ENCODE measurements around the gene CCR5AS.

Gene CCR5AS

GRCh38 chr3:46349484-46350261, 57.2 kb downstream of the CCR5AS start:
- WGBS, 2 experiments (ENCODE audit: low coverage in 1 of 2, low lambda C conversion rate in 2 of 2, missing lambda C conversion rate in 2 of 2) = 29 to 33% methylated on average over 2 of the region's 2 CpGs
- no peak for DNase-seq
- H3K4me1 ChIP-seq (ENCODE audit: insufficient read depth) = no peaks in the 10 kb centered on the region
- H3K4me3 ChIP-seq = no peak overlapping the region
- in situ Hi-C loops (cut with MboI) = loop anchor here (25.0 kb wide), 2 partner anchors 412 to 587 kb away; partner anchors contain the start of gene CXCR6
- H3K9me2 ChIP-seq (ENCODE audit: insufficient read depth) = no peaks in the 10 kb centered on the region
- H3K9me3 ChIP-seq (ENCODE audit: low read depth) = no peaks in the 10 kb centered on the region
- H3F3A ChIP-seq (ENCODE audit: insufficient read depth) = no peaks in the 10 kb centered on the region
- peaks cover 39% of the 10 kb centered on the region for H3K27me3 ChIP-seq (replicated peaks; ENCODE audit: insufficient read depth)
- H4K20me1 ChIP-seq (ENCODE audit: insufficient read depth) = no peaks in the 10 kb centered on the region
- no peak overlapping the region for H3K27ac ChIP-seq
- H3K4me2 ChIP-seq (ENCODE audit: unreplicated experiment) = no peak overlapping the region
- no peaks in the 10 kb centered on the region for H3K36me3 ChIP-seq (ENCODE audit: low read depth)
- H2AFZ ChIP-seq = no peak overlapping the region
- TF ChIP-seq EZH2phosphoT487 (IDR thresholded peaks at IDR 0.05; ENCODE audit: insufficient read depth, low read depth) = no peak
- no peak for TF ChIP-seq EZH2 (IDR thresholded peaks at IDR 0.05; ENCODE audit: insufficient read depth, poor library complexity, severe bottlenecking)
- no peaks in the 10 kb centered on the region for H3K79me2 ChIP-seq (ENCODE audit: insufficient read depth)
- H3K9ac ChIP-seq = no peak overlapping the region

DNA sequence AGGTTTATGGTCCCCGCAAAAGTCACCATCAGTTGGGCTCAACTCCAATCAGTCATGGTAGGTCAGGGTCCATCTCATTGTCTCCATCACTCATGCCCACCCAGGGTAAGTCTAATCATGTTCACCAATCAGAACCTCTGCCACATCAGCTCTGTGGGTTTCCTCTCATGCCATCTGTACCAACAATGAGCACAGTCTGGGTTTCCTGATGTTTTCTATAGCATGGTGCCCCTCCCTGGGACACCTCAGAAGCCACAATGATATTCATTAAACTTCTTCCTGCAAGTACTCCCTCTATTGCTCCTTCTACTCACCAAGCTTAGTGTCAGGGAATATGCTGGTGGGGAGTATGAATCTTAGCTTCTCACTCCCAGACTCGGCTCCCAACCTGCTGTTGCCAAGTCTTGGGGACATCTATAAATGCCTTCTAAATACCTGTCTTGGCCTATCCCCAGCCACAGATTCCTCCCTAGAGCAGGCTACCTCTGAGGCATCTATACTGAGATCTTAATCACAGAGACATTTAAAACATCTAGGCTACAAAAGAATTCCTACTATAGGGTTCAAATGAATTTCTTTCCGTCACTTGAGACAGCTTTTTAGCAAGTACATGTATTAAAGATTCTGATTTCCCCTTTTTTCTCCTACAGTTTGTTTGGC, 57.9 kb downstream of the CCR5AS start:
- H3K9me3 ChIP-seq (ENCODE audit: low read depth) = no peaks in the 10 kb centered on the region
- no peak for DNase-seq
- no peak overlapping the region for H3K9ac ChIP-seq
- peaks cover 32% of the 10 kb centered on the region for H3K27me3 ChIP-seq (replicated peaks; ENCODE audit: insufficient read depth)
- H2AFZ ChIP-seq = no peak overlapping the region
- 46 to 47% methylated on average over 3 of the region's 3 CpGs for WGBS, 2 experiments (ENCODE audit: low coverage in 1 of 2, low lambda C conversion rate in 2 of 2, missing lambda C conversion rate in 2 of 2)
- H3K9me2 ChIP-seq (ENCODE audit: insufficient read depth) = no peaks in the 10 kb centered on the region
- H3K4me1 ChIP-seq (ENCODE audit: insufficient read depth) = no peaks in the 10 kb centered on the region
- no peaks in the 10 kb centered on the region for H3K79me2 ChIP-seq (ENCODE audit: insufficient read depth)
- no peak overlapping the region for H3K4me2 ChIP-seq (ENCODE audit: unreplicated experiment)
- no peak overlapping the region for H3K4me3 ChIP-seq
- no peaks in the 10 kb centered on the region for H3F3A ChIP-seq (ENCODE audit: insufficient read depth)
- in situ Hi-C loops (cut with MboI) = no loop called here
- H4K20me1 ChIP-seq (ENCODE audit: insufficient read depth) = no peaks in the 10 kb centered on the region
- H3K27ac ChIP-seq = no peak overlapping the region
- no peaks in the 10 kb centered on the region for H3K36me3 ChIP-seq (ENCODE audit: low read depth)
- TF ChIP-seq EZH2phosphoT487 (IDR thresholded peaks at IDR 0.05; ENCODE audit: insufficient read depth, low read depth) (no peak), EZH2 (IDR thresholded peaks at IDR 0.05; ENCODE audit: insufficient read depth, poor library complexity, severe bottlenecking) (no peak)

- no peak for DNase-seq
- Histone ChIP-seq H3K9me2 (ENCODE audit: insufficient read depth) (no peaks in the 10 kb centered on the region), H3K9me3 (ENCODE audit: low read depth) (no peaks in the 10 kb centered on the region), H3K79me2 (ENCODE audit: insufficient read depth) (no peaks in the 10 kb centered on the region), H3F3A (ENCODE audit: insufficient read depth) (no peaks in the 10 kb centered on the region), H3K36me3 (ENCODE audit: low read depth) (no peaks in the 10 kb centered on the region), H3K4me3 (no peak overlapping the region), H2AFZ (no peak overlapping the region), H3K4me1 (ENCODE audit: insufficient read depth) (no peaks in the 10 kb centered on the region), H3K27ac (no peak overlapping the region), H3K4me2 (ENCODE audit: unreplicated experiment) (no peak overlapping the region), H4K20me1 (ENCODE audit: insufficient read depth) (no peaks in the 10 kb centered on the region), H3K27me3 (replicated peaks; ENCODE audit: insufficient read depth) (peaks cover 8% of the 10 kb centered on the region; the same call in 1 of the 2 replicates), H3K9ac (no peak overlapping the region)
- 21 to 23% methylated on average over 4 of the region's 4 CpGs for WGBS, 2 experiments (ENCODE audit: low coverage in 1 of 2, low lambda C conversion rate in 2 of 2, missing lambda C conversion rate in 2 of 2)
- no peak for TF ChIP-seq EZH2phosphoT487 (IDR thresholded peaks at IDR 0.05; ENCODE audit: insufficient read depth, low read depth)
- TF ChIP-seq EZH2 (IDR thresholded peaks at IDR 0.05; ENCODE audit: insufficient read depth, poor library complexity, severe bottlenecking) = no peak
- in situ Hi-C loops (cut with MboI) = no loop called here
Measured at GRCh38 chr3:46344476-46344875, 62.4 kb downstream of the CCR5AS start.

GRCh38 chr3:46338840-46339239, 68.0 kb downstream of the CCR5AS start:
- in situ Hi-C loops (cut with MboI) = no loop called here
- H3K4me2 ChIP-seq (ENCODE audit: unreplicated experiment) = no peak overlapping the region
- no peaks in the 10 kb centered on the region for H3K9me3 ChIP-seq (ENCODE audit: low read depth)
- H2AFZ ChIP-seq = no peak overlapping the region
- no peaks in the 10 kb centered on the region for H3K4me1 ChIP-seq (ENCODE audit: insufficient read depth)
- H3K4me3 ChIP-seq = no peak overlapping the region
- H3K36me3 ChIP-seq (ENCODE audit: low read depth) = no peaks in the 10 kb centered on the region
- H3K9me2 ChIP-seq (ENCODE audit: insufficient read depth) = no peaks in the 10 kb centered on the region
- no peak overlapping the region for H3K27ac ChIP-seq
- peaks cover 21% of the 10 kb centered on the region; the same call in 1 of the 2 replicates for H3K27me3 ChIP-seq (replicated peaks; ENCODE audit: insufficient read depth)
- no peak for TF ChIP-seq EZH2 (IDR thresholded peaks at IDR 0.05; ENCODE audit: insufficient read depth, poor library complexity, severe bottlenecking)
- no peak for TF ChIP-seq EZH2phosphoT487 (IDR thresholded peaks at IDR 0.05; ENCODE audit: insufficient read depth, low read depth)
- H4K20me1 ChIP-seq (ENCODE audit: insufficient read depth) = no peaks in the 10 kb centered on the region
- WGBS, 2 experiments (ENCODE audit: low coverage in 1 of 2, low lambda C conversion rate in 2 of 2, missing lambda C conversion rate in 2 of 2) = 41 to 56% methylated on average over 1 of the region's 1 CpG
- H3K79me2 ChIP-seq (ENCODE audit: insufficient read depth) = no peaks in the 10 kb centered on the region
- no peak overlapping the region for H3K9ac ChIP-seq
- no peak for DNase-seq
- H3F3A ChIP-seq (ENCODE audit: insufficient read depth) = no peaks in the 10 kb centered on the region

All from GM23248 (cell line).